HG03175 (cell line): ENCODE measurements around the gene S100A2.

ENCODE experiments used
- ATAC-seq: cut with Tn5 transposase; IDR thresholded peaks from one replicate; pipeline ENCODE4 v1.9.1; 2021; ENCODE audit warnings: mild to moderate bottlenecking, moderate library complexity; ENCODE audit not compliant: unreplicated experiment

Gene S100A2

DNA sequence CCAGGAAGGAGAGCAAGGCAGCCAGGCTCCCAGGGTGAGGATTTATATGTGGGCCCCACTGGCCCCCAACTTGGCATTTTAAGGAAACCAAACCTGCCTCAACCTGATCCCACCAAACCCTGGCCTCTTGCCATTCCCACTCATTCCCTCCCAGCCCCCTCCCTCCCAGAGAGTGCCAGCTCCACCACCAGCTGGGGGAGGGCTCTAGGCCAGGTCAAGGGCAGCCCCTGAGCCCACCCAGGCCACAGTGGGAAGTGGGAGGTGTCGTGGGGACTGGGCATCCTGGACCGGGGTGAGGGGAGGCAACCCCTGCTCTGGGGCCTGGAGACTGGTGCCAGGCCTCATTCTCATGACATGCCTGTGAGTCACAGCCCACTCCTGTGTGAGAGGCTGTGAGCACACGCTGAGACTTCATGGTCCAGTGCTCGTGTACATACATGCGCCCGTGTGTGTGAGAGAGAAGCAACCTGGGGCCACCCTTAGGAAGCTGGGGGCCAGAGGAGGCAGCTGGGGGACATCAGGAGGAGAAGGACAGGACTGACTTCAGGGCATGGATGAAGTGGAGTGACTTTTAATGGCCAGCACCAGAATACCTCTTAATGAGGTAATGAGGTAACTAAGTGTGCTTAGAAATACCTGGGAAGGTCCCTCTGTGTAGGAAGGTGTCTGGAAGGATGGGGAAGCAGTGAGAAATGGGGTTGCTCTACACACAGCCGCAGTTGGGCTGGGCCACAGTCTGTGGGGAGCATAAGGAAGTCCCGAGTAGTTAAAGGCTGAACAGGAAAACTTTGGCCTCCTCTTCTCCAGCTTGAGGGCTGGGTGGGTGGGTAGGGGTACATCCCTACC, at the start of gene S100A2:
S100A2 (minus strand) TSS at position 316 of the 846 bp plus-strand sequence. CDS start 1,967 bp downstream, outside the sequence.
- no peak for ATAC-seq

DNA sequence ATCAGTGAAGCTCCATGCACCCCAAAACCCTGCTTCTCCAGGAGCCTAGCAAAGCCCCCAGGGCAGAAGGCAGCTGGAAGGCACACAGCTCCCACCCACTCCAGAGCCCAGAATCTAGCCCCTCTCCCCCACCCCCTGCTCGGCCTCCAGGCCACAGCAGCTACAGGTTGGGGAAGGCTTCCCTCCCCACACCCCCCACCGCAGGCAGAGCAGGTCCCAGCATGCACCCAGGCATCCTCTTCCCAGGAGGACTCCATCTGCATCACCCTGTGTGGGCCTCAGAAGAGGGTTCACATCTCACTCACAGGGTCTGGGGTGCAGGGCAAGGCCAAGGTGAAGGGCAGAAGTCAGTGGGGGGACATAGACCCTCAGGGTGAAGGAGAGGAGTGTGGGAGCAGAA, 49.8 kb upstream of the S100A2 start:
- ATAC-seq = no peak

GRCh38 chr1:153614906-153615305, 49.3 kb upstream of the S100A2 start:
- ATAC-seq = no peak

GRCh38 chr1:153614189-153614900, 48.7 kb upstream of the S100A2 start:
- no peak for ATAC-seq

DNA sequence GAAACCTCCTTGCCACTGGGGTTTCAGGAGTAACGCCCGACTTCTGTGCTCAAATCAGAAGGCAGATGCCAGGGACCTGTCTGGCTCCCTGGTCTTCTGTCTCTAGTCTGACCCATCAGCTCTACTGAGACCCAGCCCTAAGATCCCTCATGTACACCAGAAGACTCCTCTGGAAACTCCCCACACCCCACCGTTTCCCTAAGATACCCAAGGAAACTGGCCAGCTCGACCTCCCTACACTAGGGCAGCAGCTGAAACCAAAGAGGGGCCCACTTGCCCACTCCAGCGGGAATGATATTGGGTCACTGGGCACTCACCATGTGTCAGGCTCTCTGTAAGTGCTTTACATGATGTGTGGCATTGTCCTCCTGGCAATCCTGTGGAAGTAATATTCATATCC, 47.8 kb upstream of the S100A2 start:
- ATAC-seq = no peak

DNA sequence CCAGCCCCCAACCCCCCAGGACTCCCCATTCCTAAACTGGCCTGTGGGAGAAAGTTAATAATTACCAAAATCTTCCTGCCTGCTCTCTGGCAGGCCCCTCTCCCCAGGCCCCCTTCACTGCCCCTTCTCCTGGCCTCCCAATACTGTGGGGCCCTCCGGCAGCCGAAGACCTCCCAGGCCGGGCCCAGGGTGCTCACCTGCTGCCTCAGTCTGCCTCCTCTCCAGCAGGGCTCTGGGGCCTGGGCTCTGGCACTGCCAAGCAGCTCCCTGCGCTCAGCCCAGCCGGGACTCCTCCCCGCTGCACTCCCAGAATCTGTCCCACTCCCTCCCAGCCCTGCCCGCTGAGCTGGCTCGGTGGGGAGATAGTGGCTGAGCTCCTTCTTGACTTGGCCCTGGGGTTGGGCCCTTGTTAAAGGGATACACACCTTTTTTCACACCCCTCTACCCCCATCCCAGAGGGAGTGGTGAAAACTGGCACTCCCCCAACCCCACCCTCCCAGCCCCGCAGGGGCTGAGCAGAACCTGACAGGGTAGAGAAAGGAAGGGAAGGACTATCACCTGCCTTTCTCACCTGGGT, 47.2 kb upstream of the S100A2 start, which contains the start of gene S100A16:
S100A16 (minus strand) TSS at position 383 of the 577 bp plus-strand sequence. CDS start 4,986 bp downstream, outside the sequence.
- no peak for ATAC-seq

DNA sequence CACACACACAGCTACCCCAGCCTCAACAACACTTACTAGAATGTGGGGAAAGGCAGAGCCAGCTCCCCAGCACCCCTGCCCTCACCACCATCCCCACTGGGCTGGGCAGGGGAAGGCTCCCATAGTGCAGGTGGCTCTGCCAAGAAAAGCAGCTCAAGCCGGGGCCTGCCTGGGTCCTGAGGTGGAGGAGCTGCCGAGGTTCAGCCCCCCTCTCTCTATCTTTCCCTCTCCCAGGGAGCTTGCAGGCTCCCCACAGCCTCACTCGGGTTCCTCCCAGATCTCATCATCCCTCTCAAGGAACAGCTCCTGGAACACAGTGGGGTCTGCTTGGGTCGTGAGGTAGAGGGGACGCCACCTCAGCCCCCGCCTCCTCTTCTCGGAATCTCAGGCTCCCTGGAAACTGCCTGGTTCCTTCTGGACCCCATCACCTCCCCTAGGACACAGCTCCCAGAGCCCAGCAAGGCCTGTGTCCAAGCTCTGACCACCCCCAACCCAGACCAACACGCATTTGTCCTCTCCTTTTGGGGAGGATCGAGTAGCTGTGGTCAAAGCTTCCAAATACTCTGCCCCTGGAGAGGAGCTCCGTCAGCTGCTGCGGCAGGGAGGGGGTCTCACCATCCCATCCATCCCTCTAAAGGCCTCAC, 46.6 kb upstream of the S100A2 start:
- no peak for ATAC-seq

- no peak for ATAC-seq
Measured at GRCh38 chr1:153611356-153611755, 45.7 kb upstream of the S100A2 start.

DNA sequence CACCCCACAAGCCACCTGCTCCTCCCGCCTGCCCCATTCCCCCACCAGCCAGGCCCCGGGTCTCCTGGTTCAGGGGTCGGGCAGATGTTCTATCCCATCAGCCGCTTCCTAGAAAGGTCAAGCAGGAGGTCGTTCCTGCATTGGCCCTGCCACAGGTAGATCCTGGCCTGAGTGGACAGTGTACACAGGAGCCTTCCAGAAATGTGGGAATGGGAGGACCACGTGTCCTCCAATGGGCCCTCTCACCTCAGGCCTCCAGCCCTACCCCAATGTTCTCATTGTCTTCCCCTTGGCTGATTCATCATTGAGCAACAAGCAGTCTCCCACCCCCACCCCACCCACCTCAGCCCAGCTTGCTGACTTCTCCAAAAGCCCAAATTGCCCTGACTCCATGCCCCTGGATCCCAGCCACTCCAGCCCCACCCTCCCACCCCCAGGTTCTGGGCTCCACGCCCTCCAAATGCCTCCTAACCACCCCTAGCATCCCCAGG, 45.2 kb upstream of the S100A2 start:
- ATAC-seq = no peak

DNA sequence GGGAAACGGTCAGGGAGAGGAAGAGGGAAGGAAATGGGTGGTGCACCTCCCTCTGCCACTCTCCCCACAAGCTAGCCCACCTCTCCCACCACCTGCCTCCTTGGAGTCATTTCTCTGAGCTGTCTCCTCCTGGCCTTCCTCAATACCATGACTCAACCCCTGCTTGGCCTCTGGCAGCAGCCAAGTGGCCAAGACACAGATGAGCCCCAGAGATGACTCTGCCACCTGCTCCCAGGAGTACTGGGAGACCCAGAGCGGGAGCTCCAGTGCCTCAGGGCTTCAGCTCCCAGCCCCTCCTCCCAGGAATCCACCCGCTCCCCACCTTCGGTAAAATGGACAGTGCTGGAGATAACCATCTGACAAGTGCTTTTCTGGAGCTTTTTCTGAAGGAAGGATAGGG, 44.7 kb upstream of the S100A2 start:
- ATAC-seq = no peak

- no peak for ATAC-seq
Measured at GRCh38 chr1:153609585-153609907, 43.9 kb upstream of the S100A2 start.

- ATAC-seq = no peak
Measured at GRCh38 chr1:153608742-153609584, 43.3 kb upstream of the S100A2 start.

GRCh38 chr1:153608089-153608682, 42.5 kb upstream of the S100A2 start:
- ATAC-seq = no peak

DNA sequence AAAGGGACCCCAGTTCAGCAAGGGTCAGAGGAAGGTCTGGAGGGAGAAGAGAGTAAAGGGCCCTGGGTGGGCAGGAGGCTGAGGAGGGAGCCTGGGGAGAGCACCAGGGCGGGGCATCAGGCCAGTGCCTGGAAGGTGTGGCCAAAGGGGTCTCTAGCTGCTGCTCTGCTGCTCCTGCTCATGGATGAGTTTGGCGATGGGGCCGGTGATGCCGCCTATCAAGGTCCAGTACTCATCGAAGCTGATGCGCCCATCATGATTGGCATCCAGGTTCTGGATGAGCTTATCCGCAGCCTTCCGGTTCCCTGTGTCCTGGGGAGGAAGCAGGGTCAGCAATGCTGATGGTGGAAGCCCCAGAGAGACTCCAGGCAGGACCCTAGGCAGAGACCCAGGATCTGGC, 41.7 kb upstream of the S100A2 start:
- ATAC-seq = no peak

GRCh38 chr1:153606194-153606593, 40.5 kb upstream of the S100A2 start:
- no peak for ATAC-seq

DNA sequence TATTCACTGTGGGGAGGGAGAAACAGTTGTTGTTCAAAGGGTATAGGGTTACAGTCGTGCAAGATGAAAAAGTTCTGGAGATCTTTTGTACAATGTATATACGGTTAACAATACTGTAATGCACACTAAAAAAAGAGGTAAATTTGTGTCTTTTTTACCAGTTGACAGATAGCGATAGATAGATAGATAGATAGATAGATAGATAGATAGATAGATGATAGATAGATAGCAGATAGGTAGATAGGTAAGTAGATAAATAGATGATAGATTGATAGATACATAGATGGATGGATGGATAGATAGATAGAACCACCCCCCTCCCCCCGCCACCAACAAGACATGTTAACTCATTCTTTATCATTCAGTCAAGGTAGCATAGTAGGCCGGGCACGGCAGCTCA, 37.1 kb upstream of the S100A2 start:
- no peak for ATAC-seq

GRCh38 chr1:153599847-153600246, 34.2 kb upstream of the S100A2 start:
- ATAC-seq = no peak

DNA sequence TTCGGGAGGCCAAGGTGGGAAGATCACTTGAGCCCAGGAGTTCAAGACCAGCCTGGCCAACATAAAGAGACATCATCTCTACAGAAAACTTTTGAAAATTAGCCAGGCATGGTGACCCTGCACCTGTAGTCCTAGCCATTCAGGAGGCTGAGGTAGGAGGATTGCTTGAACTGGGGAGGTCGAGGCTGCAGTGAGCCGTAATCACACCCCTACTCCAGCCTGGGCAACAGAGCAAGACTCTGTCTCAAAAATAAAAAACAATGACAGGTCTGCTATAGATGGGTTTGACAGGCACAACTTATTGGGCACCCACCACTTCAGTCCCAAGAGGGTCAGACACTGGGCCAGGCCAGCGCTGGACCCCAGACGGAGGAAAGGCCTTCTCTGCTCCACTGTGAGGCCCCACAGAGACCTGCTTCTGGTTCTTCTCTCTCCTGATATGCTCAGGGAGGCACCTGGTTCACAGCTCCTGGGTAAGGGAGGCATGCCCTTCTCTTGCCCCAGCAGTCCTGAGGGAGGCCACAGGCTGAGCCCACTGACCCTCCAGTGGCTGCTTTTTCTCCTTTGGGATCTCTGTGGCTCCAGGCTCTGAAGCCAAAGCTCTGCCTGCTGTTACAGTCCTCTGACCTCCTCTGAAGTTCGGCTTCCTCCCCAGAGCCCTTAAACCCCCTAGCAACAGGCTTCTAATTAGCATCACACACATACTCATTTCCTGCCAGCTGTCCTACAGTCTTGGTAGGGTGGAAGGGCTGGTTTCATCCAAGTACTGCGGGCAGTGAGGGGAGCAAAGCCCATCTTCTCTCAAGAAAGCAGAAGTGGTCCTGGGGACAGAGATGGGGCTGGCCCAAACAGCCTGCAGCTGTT, 32.9 kb upstream of the S100A2 start:
- ATAC-seq = peak; percentile 99

GRCh38 chr1:153597206-153597605, 31.6 kb upstream of the S100A2 start:
- ATAC-seq = no peak
